BE2C (cell line): Measurements from ENCODE around the gene COPZ2.
"Not testable (repeated sequence)": the region's sequence is repeated elsewhere in the genome, so short reads cannot be mapped to it uniquely, and the experiment has no call there.

Experiments
- DNase-seq: peaks from one replicate; pipeline ENCODE4 v3.0.0-alpha.2; 2020
- H3K27me3 ChIP-seq: fragments of 250-450 bp; sonication (Bioruptor Pico); 2 replicates; pipeline ENCODE4 v1.5.1; 2020; ENCODE audit warnings: mild to moderate bottlenecking
- H3K36me3 ChIP-seq: fragments of 250-450 bp; sonication (Bioruptor Pico); 2 replicates; pipeline ENCODE4 v1.5.1; 2020; ENCODE audit warnings: mild to moderate bottlenecking
- H3K4me1 ChIP-seq: fragments of 250-450 bp; sonication (Bioruptor Pico); 2 replicates; pipeline ENCODE4 v1.5.1; 2020
- H3K4me3 ChIP-seq: 2 replicates; pipeline ENCODE4 v1.5.1; 2011; ENCODE audit warnings: low read depth, low read length
- H3K9me3 ChIP-seq: fragments of 250-450 bp; sonication (Bioruptor Pico); 2 replicates; pipeline ENCODE4 v1.5.1; 2020
- TF ChIP-seq, protein P1 (sequence below): IDR thresholded peaks from 2 replicates; pipeline ENCODE4 v1.5.1; 2012; ENCODE audit warnings: mild to moderate bottlenecking, low read depth, low read length

COPZ2 gene

DNA sequence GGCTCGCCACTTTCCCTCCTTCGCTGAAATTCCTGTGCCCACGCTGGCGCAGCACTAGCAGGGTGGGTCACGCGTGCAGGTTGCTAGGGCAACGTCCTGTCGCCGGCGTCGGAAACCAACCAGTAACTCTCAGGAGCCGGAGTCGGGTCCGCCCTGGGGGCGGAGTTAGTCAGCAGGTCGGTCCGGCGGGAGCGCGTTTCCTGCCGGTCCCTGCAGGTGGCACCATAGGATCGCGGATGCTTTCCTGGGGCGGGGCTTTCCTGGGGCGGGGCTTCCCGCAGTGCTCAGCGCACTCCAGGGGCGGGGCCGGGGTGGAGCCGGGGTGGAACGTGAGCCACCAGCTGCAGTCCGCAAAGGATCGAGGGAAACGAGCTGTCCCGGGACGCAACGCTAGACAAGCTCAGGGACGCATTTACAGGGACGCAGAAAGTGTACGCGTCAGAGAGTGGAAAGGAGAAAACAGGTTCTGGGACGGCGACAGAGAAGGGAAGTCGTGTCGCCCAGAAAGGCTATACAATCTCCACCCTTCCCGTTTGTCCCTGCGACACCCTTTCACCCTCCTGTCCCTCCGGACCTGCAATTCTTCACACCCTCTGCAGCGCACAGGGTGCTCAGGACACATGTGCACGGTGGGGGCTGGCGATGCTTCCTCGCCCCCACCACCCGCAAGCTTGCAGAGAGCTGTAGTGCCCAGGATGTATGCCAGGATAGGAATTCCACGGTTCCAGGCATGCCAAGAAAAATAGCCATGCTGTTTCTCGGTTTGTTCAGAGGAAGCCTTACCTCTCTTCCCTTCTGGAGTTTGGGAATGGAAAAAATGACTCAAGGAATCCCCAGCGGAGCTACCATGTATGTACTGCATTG, 12.3 kb downstream of the COPZ2 start:
- H3K36me3 ChIP-seq, result no peaks in the 10 kb centered on the region
- peaks cover 14% of the 10 kb centered on the region for H3K4me1 ChIP-seq
- H3K4me3 ChIP-seq, result peak overlapping the region; percentile 65
- TF ChIP-seq, protein P1, sequence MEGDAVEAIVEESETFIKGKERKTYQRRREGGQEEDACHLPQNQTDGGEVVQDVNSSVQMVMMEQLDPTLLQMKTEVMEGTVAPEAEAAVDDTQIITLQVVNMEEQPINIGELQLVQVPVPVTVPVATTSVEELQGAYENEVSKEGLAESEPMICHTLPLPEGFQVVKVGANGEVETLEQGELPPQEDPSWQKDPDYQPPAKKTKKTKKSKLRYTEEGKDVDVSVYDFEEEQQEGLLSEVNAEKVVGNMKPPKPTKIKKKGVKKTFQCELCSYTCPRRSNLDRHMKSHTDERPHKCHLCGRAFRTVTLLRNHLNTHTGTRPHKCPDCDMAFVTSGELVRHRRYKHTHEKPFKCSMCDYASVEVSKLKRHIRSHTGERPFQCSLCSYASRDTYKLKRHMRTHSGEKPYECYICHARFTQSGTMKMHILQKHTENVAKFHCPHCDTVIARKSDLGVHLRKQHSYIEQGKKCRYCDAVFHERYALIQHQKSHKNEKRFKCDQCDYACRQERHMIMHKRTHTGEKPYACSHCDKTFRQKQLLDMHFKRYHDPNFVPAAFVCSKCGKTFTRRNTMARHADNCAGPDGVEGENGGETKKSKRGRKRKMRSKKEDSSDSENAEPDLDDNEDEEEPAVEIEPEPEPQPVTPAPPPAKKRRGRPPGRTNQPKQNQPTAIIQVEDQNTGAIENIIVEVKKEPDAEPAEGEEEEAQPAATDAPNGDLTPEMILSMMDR, result peak; percentile 69
- peak; percentile 99 for DNase-seq
- no peaks in the 10 kb centered on the region for H3K27me3 ChIP-seq
- no peaks in the 10 kb centered on the region for H3K9me3 ChIP-seq

DNA sequence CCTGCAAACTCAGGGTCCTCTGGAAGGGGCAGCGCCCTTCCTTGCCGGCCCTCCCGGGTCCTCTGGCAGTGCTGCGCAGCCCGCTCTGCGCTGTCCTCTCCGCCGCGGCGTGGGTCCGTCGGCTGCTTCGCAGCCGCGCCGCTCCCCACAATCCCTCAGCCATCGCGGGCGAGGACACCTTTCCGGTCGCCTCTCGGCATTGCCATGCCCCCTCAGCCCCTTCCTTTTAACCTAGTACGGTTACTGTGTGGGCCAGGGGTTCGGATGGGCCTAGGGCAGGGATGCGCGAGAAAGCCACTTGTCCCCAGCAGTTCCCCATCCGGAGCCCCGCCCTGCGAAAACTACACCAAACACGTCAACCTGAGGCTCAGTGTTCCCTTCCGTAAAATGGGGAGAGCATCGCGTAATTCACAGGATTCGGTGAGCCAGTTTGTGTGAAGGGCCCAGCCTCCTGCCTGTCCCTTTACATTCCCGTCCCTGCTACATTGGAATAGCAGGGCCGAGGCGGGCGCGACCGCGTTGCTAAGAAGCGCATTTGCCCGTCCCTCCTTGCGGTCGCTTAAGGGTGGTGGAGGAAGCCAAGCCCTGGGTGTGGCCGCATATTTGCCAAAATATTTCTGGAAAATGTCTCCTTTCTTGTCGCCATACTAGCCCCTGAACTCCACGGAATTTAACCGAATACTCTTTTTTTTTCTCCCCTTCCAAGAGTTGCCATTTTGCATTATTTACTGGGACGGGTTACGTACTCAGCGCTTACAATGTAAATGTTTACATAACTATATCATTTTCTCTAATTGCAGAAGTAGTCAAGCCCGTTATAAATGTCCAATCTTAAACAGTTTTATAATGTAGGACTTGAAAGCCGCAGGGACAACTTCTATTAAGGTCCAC, 13.2 kb downstream of the COPZ2 start:
- Histone ChIP-seq H3K9me3 (no peaks in the 10 kb centered on the region), H3K4me1 (peaks cover 14% of the 10 kb centered on the region), H3K4me3 (peak overlapping the region; percentile 45), H3K27me3 (no peaks in the 10 kb centered on the region), H3K36me3 (no peaks in the 10 kb centered on the region)
- peak; percentile 58 for DNase-seq
- TF ChIP-seq, protein P1, result peak; percentile 24; the same call in 1 of the 2 replicates

DNA sequence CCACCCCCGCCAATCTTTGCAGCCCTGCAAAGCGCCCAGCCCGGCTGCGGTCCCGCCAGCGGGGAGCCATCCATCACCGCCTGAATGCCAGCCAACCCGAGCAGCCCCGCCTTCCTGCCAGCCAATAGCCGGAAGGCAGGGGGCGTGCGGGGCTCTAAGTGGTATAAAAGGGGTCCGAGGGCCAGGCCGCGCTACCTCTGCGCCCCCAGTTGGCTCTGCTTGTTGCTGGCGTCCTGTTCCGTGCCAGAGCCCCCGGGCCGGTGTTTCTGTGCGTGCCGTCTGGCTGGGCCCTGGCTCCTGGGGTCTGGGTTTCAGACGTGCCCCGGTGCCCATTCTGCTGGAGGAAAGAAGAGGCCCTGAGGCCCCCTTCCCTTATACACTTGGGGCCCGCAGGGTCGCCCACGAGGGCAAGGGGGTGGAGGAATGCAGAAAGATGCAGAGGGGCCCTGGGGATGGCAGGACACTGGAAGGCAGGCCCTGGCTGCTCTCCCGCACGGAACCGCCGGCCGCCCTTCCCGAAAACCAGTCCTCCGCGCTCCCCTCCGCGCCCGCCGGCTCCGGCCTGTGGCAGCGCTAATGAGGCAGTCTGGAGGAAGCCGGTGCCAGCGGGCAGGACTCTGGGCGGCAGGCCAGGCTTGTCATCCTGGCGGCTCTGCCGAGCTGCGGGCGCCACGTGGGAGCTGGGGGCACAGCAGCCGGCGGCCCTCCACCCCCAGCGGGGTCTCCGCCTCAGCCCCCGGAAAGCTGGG, 14.0 kb downstream of the COPZ2 start:
- Histone ChIP-seq H3K4me3 (peak overlapping the region; percentile 45), H3K27me3 (no peaks in the 10 kb centered on the region), H3K9me3 (no peaks in the 10 kb centered on the region), H3K4me1 (peaks cover 16% of the 10 kb centered on the region), H3K36me3 (no peaks in the 10 kb centered on the region)
- DNase-seq, result peak; percentile 94
- TF ChIP-seq, protein P1, result 0 out of 2 replicates have a peak, but pooled peaks have one; percentile 4

DNA sequence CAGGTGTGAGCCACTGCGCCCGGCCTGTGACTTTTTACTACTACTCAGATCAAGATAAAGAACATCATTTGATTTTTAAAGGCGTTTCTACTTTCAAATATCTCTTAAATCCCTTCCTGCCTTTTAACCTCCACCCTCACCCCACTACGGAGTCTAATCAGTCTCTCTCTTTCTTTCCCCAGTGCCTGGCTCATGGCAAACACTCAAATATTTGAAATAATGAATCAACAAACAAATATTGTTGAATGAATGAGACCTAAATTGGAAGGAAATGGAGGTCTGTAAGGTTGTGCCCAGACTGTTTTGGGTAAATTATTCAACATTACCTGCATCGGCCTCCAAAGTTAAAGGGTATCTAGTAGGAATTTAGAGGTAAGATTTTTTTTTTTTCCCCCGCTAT, 14.7 kb downstream of the COPZ2 start:
- Histone ChIP-seq H3K4me1 (peaks cover 23% of the 10 kb centered on the region), H3K9me3 (no peaks in the 10 kb centered on the region), H3K27me3 (no peaks in the 10 kb centered on the region), H3K4me3 (peak overlapping the region; percentile 25), H3K36me3 (no peaks in the 10 kb centered on the region)
- DNase-seq, result no peak
- TF ChIP-seq, protein P1, result no peak

DNA sequence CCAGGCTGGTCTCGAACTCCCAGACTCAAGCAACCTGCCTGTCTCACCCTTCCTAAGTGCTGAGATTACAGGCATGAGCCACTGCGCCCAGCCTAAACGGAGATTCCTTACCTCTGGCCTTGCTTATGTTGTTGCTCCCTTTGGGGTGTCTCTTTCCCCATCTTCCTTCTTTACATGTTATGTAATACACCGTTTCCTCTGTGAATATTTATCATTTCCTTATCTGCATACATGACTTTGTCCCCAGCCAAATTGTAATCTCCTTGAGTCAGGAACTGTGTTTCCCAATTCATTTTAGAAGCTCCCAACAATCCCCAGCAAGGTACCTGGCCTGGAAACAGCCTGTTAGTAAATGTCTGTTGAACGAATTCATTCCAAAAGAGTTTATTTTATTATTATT, 15.7 kb downstream of the COPZ2 start:
- Histone ChIP-seq H3K27me3 (no peaks in the 10 kb centered on the region), H3K4me1 (peaks cover 25% of the 10 kb centered on the region), H3K9me3 (no peaks in the 10 kb centered on the region), H3K4me3 (no peak overlapping the region), H3K36me3 (no peaks in the 10 kb centered on the region)
- TF ChIP-seq, protein P1, result no peak
- no peak for DNase-seq

DNA sequence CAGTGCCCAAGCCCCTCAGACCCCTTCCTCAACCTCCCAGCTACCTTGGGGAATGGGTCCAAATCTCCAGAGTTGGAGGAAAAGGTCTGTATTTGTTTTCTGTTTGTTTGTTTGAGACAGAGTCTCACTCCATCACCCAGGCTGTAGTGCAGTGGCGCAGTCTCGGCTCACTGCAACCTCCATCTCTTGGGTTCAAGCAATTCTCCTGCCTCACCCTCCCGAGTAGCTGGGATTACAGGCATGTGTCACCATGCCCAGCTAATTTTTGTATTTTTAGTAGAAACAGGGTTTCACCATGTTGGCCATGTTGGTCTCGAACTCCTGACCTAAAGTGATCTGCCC, 19.8 kb downstream of the COPZ2 start:
- not testable (repeated sequence) for H3K4me3 ChIP-seq, H3K27me3 ChIP-seq, H3K9me3 ChIP-seq, DNase-seq, H3K36me3 ChIP-seq
- H3K4me1 ChIP-seq, result peaks cover 49% of the 10 kb centered on the region
